ENCODE results near the gene DYNC2LI1.

The DYNC2LI1 gene

GRCh38 chr2:43824951-43825493 lies 51.2 kb downstream of the DYNC2LI1 start:
- TF ChIP-seq CTCF (IDR thresholded peaks at IDR 0.05), result no peak
- TF ChIP-seq ZFX (IDR thresholded peaks at IDR 0.05; ENCODE audit: borderline replicate concordance), result no peak
- H3K27ac ChIP-seq, result no peak overlapping the region

DNA sequence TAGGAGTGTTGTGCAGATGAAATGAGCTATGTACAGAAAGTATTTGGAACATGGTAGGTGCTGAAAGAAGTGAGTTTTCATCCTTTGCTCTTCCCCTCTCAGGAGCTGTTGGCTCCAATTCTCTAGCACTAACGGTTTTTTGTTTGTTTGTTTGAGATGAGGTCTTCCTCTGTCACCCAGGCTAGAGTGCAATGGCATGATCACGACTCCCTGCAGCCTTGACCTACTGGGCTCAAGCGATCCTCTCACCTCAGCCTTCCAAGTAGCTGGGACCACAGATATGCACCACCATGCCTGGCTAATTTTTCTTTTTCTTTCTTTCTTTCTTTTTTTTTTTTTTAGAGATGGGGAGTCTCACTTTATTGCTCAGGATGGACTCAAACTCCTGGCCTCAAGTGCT lies 52.0 kb downstream of the DYNC2LI1 start:
- H3K27ac ChIP-seq, result no peak overlapping the region
- TF ChIP-seq CTCF (IDR thresholded peaks at IDR 0.05), result no peak
- no peak for TF ChIP-seq ZFX (IDR thresholded peaks at IDR 0.05; ENCODE audit: borderline replicate concordance)

GRCh38 chr2:43826305-43827250 lies 52.7 kb downstream of the DYNC2LI1 start:
- TF ChIP-seq ZFX (IDR thresholded peaks at IDR 0.05; ENCODE audit: borderline replicate concordance) (no peak), CTCF (IDR thresholded peaks at IDR 0.05) (no peak)
- H3K27ac ChIP-seq, result no peak overlapping the region

DNA sequence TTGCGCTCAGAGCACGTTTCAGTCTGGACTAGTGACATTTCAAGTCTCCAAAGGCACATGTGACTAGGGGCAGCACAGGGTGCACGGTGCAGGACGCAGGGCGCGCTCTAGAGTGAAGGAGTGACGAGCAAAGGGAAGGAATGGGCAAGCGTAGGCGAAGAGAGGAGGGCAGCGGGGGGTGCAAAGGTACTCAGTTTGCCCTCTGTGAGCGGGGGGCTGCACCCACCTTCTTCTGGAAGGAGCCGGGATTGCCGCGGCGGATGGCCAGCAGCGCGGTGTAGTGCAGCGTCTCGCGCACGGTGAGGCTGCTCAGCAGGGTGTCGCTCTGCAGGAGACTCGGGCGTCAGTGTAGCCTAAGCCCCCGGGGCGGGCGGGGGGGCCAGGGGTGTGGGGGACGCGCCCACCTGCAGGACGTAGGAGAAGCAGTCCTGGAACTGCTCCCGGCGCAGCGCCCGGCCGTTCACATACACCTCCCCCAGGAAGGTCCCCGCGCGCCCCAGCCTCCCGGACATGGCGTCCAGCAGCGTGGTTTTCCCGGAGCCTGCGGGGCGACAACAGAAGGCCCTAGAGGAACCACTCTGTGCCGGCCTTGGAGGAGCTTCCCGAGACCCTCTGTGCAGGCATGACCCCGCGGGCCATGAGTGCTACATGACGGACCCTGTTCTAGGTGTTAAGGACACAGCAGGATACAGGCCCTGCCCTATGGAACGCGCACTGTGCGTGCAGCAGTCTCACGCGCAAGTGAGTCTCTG lies 57.9 kb downstream of the DYNC2LI1 start:
- no peak for TF ChIP-seq ZFX (IDR thresholded peaks at IDR 0.05; ENCODE audit: borderline replicate concordance)
- no peak for TF ChIP-seq CTCF (IDR thresholded peaks at IDR 0.05)

GRCh38 chr2:43832457-43832856 lies 58.6 kb downstream of the DYNC2LI1 start:
- TF ChIP-seq CTCF (IDR thresholded peaks at IDR 0.05), result no peak
- TF ChIP-seq ZFX (IDR thresholded peaks at IDR 0.05; ENCODE audit: borderline replicate concordance), result no peak
- no peak overlapping the region for H3K27ac ChIP-seq

More for the DNA sequence above, 57.9 kb downstream of the DYNC2LI1 start:
- H3K27ac ChIP-seq, result no peak overlapping the region

GRCh38 chr2:43837033-43837432 lies 63.2 kb downstream of the DYNC2LI1 start:
- H3K27ac ChIP-seq, result no peak overlapping the region
- TF ChIP-seq ZFX (IDR thresholded peaks at IDR 0.05; ENCODE audit: borderline replicate concordance) (no peak), CTCF (IDR thresholded peaks at IDR 0.05) (no peak)

All from 22Rv1 (cell line).